Measurements from ENCODE around the gene FSTL1.

FSTL1 gene

GRCh38 chr3:120417272-120417911 lies 33.4 kb downstream of the FSTL1 start:
- peak; percentile 93 for DNase-seq (ENCODE audit: extremely low spot score)
- ChIA-PET CTCF (interaction anchor here (0.6 to 4.3 kb wide), 24 partner anchors 8 to 525 kb away, joined by 3 to 58 read pairs (median 4); partner anchors contain the start of genes GTF2E1, NDUFB4 and RABL3), POLR2A (interaction anchor here (0.6 to 3.5 kb wide), 7 partner anchors 32 to 323 kb away, joined by 3 to 23 read pairs (median 5); partner anchors contain the start of genes FSTL1, GSK3B and LRRC58)
- TF ChIP-seq FOXK2 (IDR thresholded peaks at IDR 0.05) (no peak), HDGF (IDR thresholded peaks at IDR 0.05; ENCODE audit: borderline replicate concordance) (no peak), FOXM1 (IDR thresholded peaks at IDR 0.05; ENCODE audit: borderline replicate concordance) (peak; percentile 98)

GRCh38 chr3:120416868-120417267 lies 33.9 kb downstream of the FSTL1 start:
- CTCF ChIA-PET, result interaction anchor here (0.6 to 4.3 kb wide), 19 partner anchors 8 to 525 kb away, joined by 3 to 58 read pairs (median 4); partner anchors contain the start of gene NDUFB4
- POLR2A ChIA-PET, result interaction anchor here (0.6 to 3.5 kb wide), 7 partner anchors 32 to 323 kb away, joined by 3 to 23 read pairs (median 5); partner anchors contain the start of genes FSTL1, GSK3B and LRRC58
- TF ChIP-seq CTBP1 (IDR thresholded peaks at IDR 0.05; ENCODE audit: borderline replicate concordance), result no peak
- TF ChIP-seq LEF1 (IDR thresholded peaks at IDR 0.05; ENCODE audit: borderline replicate concordance), result no peak
- TF ChIP-seq FOXA1 (IDR thresholded peaks at IDR 0.05), result no peak
- TF ChIP-seq ZNF384 (IDR thresholded peaks at IDR 0.05), result no peak
- DNase-seq (ENCODE audit: extremely low spot score), result no peak

- ChIA-PET CTCF (interaction anchor here (1.0 to 4.3 kb wide), 3 partner anchors 9 to 172 kb away, joined by 3 to 37 read pairs (median 18); no protein-coding TSS in a partner anchor), POLR2A (no interaction called here)
- DNase-seq (ENCODE audit: extremely low spot score), result no peak
- TF ChIP-seq FOXM1 (IDR thresholded peaks at IDR 0.05; ENCODE audit: borderline replicate concordance) (no peak), ARNT (IDR thresholded peaks at IDR 0.05) (no peak), LEF1 (IDR thresholded peaks at IDR 0.05; ENCODE audit: borderline replicate concordance) (no peak), HDGF (IDR thresholded peaks at IDR 0.05; ENCODE audit: borderline replicate concordance) (no peak), SP1 (IDR thresholded peaks at IDR 0.05) (no peak), FOXA1 (IDR thresholded peaks at IDR 0.05) (no peak), SUZ12 (IDR thresholded peaks at IDR 0.05) (no peak), ZNF384 (IDR thresholded peaks at IDR 0.05) (no peak), FOXK2 (IDR thresholded peaks at IDR 0.05) (no peak), CTBP1 (IDR thresholded peaks at IDR 0.05; ENCODE audit: borderline replicate concordance) (no peak), NFRKB (IDR thresholded peaks at IDR 0.05) (no peak), TARDBP (IDR thresholded peaks at IDR 0.05) (no peak), L3MBTL2 (conservative IDR thresholded peaks at IDR 0.05) (no peak), BHLHE40 (IDR thresholded peaks at IDR 0.05; ENCODE audit: borderline replicate concordance) (no peak), PKNOX1 (IDR thresholded peaks at IDR 0.05) (no peak), ELF4 (IDR thresholded peaks at IDR 0.05) (no peak)
Measured at GRCh38 chr3:120415756-120416155, 35.0 kb downstream of the FSTL1 start.

GRCh38 chr3:120410541-120410940 lies 40.3 kb downstream of the FSTL1 start:
- CTCF ChIA-PET, result no interaction called here
- no peak for TF ChIP-seq CTBP1 (IDR thresholded peaks at IDR 0.05; ENCODE audit: borderline replicate concordance)
- TF ChIP-seq FOXA1 (IDR thresholded peaks at IDR 0.05), result no peak
- no peak for TF ChIP-seq TARDBP (IDR thresholded peaks at IDR 0.05)
- TF ChIP-seq BHLHE40 (IDR thresholded peaks at IDR 0.05; ENCODE audit: borderline replicate concordance), result no peak
- no peak for TF ChIP-seq ELF4 (IDR thresholded peaks at IDR 0.05)
- no peak for TF ChIP-seq L3MBTL2 (conservative IDR thresholded peaks at IDR 0.05)
- TF ChIP-seq FOXM1 (IDR thresholded peaks at IDR 0.05; ENCODE audit: borderline replicate concordance), result no peak
- TF ChIP-seq ARNT (IDR thresholded peaks at IDR 0.05), result no peak
- TF ChIP-seq SP1 (IDR thresholded peaks at IDR 0.05), result no peak
- TF ChIP-seq NFRKB (IDR thresholded peaks at IDR 0.05), result no peak
- no peak for TF ChIP-seq HDGF (IDR thresholded peaks at IDR 0.05; ENCODE audit: borderline replicate concordance)
- TF ChIP-seq LEF1 (IDR thresholded peaks at IDR 0.05; ENCODE audit: borderline replicate concordance), result no peak

GRCh38 chr3:120410116-120410515 lies 40.7 kb downstream of the FSTL1 start:
- CTCF ChIA-PET, result no interaction called here
- TF ChIP-seq L3MBTL2 (conservative IDR thresholded peaks at IDR 0.05) (no peak), SP1 (IDR thresholded peaks at IDR 0.05) (no peak), HDGF (IDR thresholded peaks at IDR 0.05; ENCODE audit: borderline replicate concordance) (no peak), ELF4 (IDR thresholded peaks at IDR 0.05) (no peak), FOXK2 (IDR thresholded peaks at IDR 0.05) (no peak), BHLHE40 (IDR thresholded peaks at IDR 0.05; ENCODE audit: borderline replicate concordance) (no peak), FOXM1 (IDR thresholded peaks at IDR 0.05; ENCODE audit: borderline replicate concordance) (no peak), CTBP1 (IDR thresholded peaks at IDR 0.05; ENCODE audit: borderline replicate concordance) (no peak), FOXA1 (IDR thresholded peaks at IDR 0.05) (no peak), TARDBP (IDR thresholded peaks at IDR 0.05) (no peak), PKNOX1 (IDR thresholded peaks at IDR 0.05) (no peak), LEF1 (IDR thresholded peaks at IDR 0.05; ENCODE audit: borderline replicate concordance) (no peak), ARNT (IDR thresholded peaks at IDR 0.05) (no peak), SUZ12 (IDR thresholded peaks at IDR 0.05) (no peak), NFRKB (IDR thresholded peaks at IDR 0.05) (no peak), ZNF384 (IDR thresholded peaks at IDR 0.05) (no peak)
- no peak for DNase-seq (ENCODE audit: extremely low spot score)
- POLR2A ChIA-PET, result no interaction called here

More at GRCh38 chr3:120410541-120410940, 40.3 kb downstream of the FSTL1 start:
- DNase-seq (ENCODE audit: extremely low spot score), result no peak
- POLR2A ChIA-PET, result no interaction called here

GRCh38 chr3:120407508-120408287 lies 43.1 kb downstream of the FSTL1 start:
- ChIA-PET POLR2A (no interaction called here), CTCF (interaction anchor here (0.6 to 1.0 kb wide), 3 partner anchors 10 to 422 kb away, joined by 3 read pairs; no protein-coding TSS in a partner anchor)

More at GRCh38 chr3:120407508-120408287, 43.1 kb downstream of the FSTL1 start:
- DNase-seq (ENCODE audit: extremely low spot score), result no peak
- no peak for TF ChIP-seq NFRKB (IDR thresholded peaks at IDR 0.05)
- TF ChIP-seq TARDBP (IDR thresholded peaks at IDR 0.05), result no peak
- TF ChIP-seq SUZ12 (IDR thresholded peaks at IDR 0.05), result no peak
- no peak for TF ChIP-seq FOXA1 (IDR thresholded peaks at IDR 0.05)
- no peak for TF ChIP-seq ARNT (IDR thresholded peaks at IDR 0.05)
- TF ChIP-seq ZNF384 (IDR thresholded peaks at IDR 0.05), result no peak
- TF ChIP-seq LEF1 (IDR thresholded peaks at IDR 0.05; ENCODE audit: borderline replicate concordance), result no peak
- TF ChIP-seq CTBP1 (IDR thresholded peaks at IDR 0.05; ENCODE audit: borderline replicate concordance), result no peak
- no peak for TF ChIP-seq FOXK2 (IDR thresholded peaks at IDR 0.05)
- TF ChIP-seq BHLHE40 (IDR thresholded peaks at IDR 0.05; ENCODE audit: borderline replicate concordance), result no peak
- no peak for TF ChIP-seq PKNOX1 (IDR thresholded peaks at IDR 0.05)
- TF ChIP-seq HDGF (IDR thresholded peaks at IDR 0.05; ENCODE audit: borderline replicate concordance), result no peak
- TF ChIP-seq ELF4 (IDR thresholded peaks at IDR 0.05), result no peak
- no peak for TF ChIP-seq FOXM1 (IDR thresholded peaks at IDR 0.05; ENCODE audit: borderline replicate concordance)

Measured in HEK293T (cell line).